ENCODE data around the gene DNAJB8. TPM values are rescaled to one million over a fixed set of nuclear protein-coding genes. Genes with fewer than 3 reads are reported as not detected.

The DNAJB8 gene
- total RNA-seq, 1 experiment from 2014 or later: not detected

GRCh38 chr3:128504533-128504915 lies 37.8 kb upstream of the DNAJB8 start:
- ChIA-PET POLR2A (ENCODE audit: low non-redundant PET) (no interaction called here), CTCF (no interaction called here)
- H3K4me3 ChIP-seq (ENCODE audit: low read depth, low read length, poor library complexity, severe bottlenecking): no peak overlapping the region
- BruUV-seq (replicated peaks): no TSS peak
- H3K4me1 ChIP-seq (ENCODE audit: insufficient read depth, low read length, poor library complexity, severe bottlenecking): no peaks in the 10 kb centered on the region
- H3K9me3 ChIP-seq (ENCODE audit: low read depth, low read length, poor library complexity, severe bottlenecking): no peaks in the 10 kb centered on the region
- H3K27me3 ChIP-seq (replicated peaks; ENCODE audit: insufficient read depth, low read depth, low read length, poor library complexity): no peaks in the 10 kb centered on the region
- intact Hi-C loops (cut with micrococcal nuclease; ENCODE audit: unreplicated experiment): loop anchor here (5.0 kb wide), 1 partner anchor 78 kb away; no protein-coding TSS in a partner anchor
- TF ChIP-seq, protein P1, sequence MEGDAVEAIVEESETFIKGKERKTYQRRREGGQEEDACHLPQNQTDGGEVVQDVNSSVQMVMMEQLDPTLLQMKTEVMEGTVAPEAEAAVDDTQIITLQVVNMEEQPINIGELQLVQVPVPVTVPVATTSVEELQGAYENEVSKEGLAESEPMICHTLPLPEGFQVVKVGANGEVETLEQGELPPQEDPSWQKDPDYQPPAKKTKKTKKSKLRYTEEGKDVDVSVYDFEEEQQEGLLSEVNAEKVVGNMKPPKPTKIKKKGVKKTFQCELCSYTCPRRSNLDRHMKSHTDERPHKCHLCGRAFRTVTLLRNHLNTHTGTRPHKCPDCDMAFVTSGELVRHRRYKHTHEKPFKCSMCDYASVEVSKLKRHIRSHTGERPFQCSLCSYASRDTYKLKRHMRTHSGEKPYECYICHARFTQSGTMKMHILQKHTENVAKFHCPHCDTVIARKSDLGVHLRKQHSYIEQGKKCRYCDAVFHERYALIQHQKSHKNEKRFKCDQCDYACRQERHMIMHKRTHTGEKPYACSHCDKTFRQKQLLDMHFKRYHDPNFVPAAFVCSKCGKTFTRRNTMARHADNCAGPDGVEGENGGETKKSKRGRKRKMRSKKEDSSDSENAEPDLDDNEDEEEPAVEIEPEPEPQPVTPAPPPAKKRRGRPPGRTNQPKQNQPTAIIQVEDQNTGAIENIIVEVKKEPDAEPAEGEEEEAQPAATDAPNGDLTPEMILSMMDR (conservative IDR thresholded peaks at IDR 0.05; ENCODE audit: low read depth, low read length): no peak
- no peak for TF ChIP-seq EZH2 (IDR thresholded peaks at IDR 0.05; ENCODE audit: borderline replicate concordance, low read depth, low read length, poor library complexity, severe bottlenecking)
- no peak for DNase-seq (ENCODE audit: low spot score)
- H3K36me3 ChIP-seq (ENCODE audit: insufficient read depth, low read length, poor library complexity, severe bottlenecking): no peaks in the 10 kb centered on the region
- no peak overlapping the region for H3K27ac ChIP-seq (ENCODE audit: low read depth, low read length, poor library complexity, severe bottlenecking)

GRCh38 chr3:128503751-128504532 lies 37.3 kb upstream of the DNAJB8 start:
- intact Hi-C loops (cut with micrococcal nuclease; ENCODE audit: unreplicated experiment): loop anchor here (5.0 kb wide), 1 partner anchor 78 kb away; no protein-coding TSS in a partner anchor
- H3K27ac ChIP-seq (ENCODE audit: low read depth, low read length, poor library complexity, severe bottlenecking): no peak overlapping the region
- CTCF ChIA-PET: no interaction called here
- H3K36me3 ChIP-seq (ENCODE audit: insufficient read depth, low read length, poor library complexity, severe bottlenecking): no peaks in the 10 kb centered on the region
- POLR2A ChIA-PET (ENCODE audit: low non-redundant PET): no interaction called here
- no peak overlapping the region for H3K4me3 ChIP-seq (ENCODE audit: low read depth, low read length, poor library complexity, severe bottlenecking)
- H3K9me3 ChIP-seq (ENCODE audit: low read depth, low read length, poor library complexity, severe bottlenecking): no peaks in the 10 kb centered on the region
- no TSS peak for BruUV-seq (replicated peaks)
- no peak for TF ChIP-seq EZH2 (IDR thresholded peaks at IDR 0.05; ENCODE audit: borderline replicate concordance, low read depth, low read length, poor library complexity, severe bottlenecking)
- TF ChIP-seq, protein P1 (conservative IDR thresholded peaks at IDR 0.05; ENCODE audit: low read depth, low read length): no peak
- DNase-seq (ENCODE audit: low spot score): no peak
- no peaks in the 10 kb centered on the region for H3K27me3 ChIP-seq (replicated peaks; ENCODE audit: insufficient read depth, low read depth, low read length, poor library complexity)
- no peaks in the 10 kb centered on the region for H3K4me1 ChIP-seq (ENCODE audit: insufficient read depth, low read length, poor library complexity, severe bottlenecking)

DNA sequence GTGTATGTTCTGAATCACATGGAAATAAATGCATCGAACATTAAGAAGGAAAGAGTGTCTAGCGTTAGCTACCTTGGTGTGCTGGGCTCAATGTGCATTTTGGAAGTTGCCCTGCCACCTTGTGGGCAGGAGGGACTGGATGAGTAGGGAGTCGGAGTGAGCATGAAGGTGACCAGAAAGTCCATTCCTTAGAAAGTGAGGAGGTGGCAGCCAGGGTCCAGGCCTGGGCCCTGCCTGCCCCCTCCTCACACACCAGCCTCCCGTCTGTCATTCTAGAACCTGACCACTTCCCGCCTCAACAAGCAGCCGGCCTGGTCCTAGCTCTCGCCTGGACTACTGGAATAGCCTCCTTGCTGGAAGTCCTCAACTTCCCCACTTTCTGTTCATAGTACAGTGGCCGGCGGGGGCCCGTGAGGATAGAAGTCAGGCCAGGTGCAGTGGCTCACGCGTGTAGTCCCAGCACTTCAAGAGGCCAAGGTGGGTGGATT lies 36.5 kb upstream of the DNAJB8 start:
- Histone ChIP-seq H3K4me1 (ENCODE audit: insufficient read depth, low read length, poor library complexity, severe bottlenecking) (no peaks in the 10 kb centered on the region), H3K27me3 (replicated peaks; ENCODE audit: insufficient read depth, low read depth, low read length, poor library complexity) (no peaks in the 10 kb centered on the region), H3K27ac (ENCODE audit: low read depth, low read length, poor library complexity, severe bottlenecking) (no peak overlapping the region), H3K9me3 (ENCODE audit: low read depth, low read length, poor library complexity, severe bottlenecking) (no peaks in the 10 kb centered on the region), H3K4me3 (ENCODE audit: low read depth, low read length, poor library complexity, severe bottlenecking) (no peak overlapping the region), H3K36me3 (ENCODE audit: insufficient read depth, low read length, poor library complexity, severe bottlenecking) (no peaks in the 10 kb centered on the region)
- no TSS peak for BruUV-seq (replicated peaks)
- CTCF ChIA-PET: interaction anchor here (0.6 kb wide), 1 partner anchor 101 kb away, joined by 3 read pairs; no protein-coding TSS in a partner anchor
- intact Hi-C loops (cut with micrococcal nuclease; ENCODE audit: unreplicated experiment): loop anchor here (5.0 kb wide), 1 partner anchor 79 kb away; no protein-coding TSS in a partner anchor
- DNase-seq (ENCODE audit: low spot score): peak; percentile 21
- TF ChIP-seq EZH2 (IDR thresholded peaks at IDR 0.05; ENCODE audit: borderline replicate concordance, low read depth, low read length, poor library complexity, severe bottlenecking): no peak
- TF ChIP-seq, protein P1 (conservative IDR thresholded peaks at IDR 0.05; ENCODE audit: low read depth, low read length): 0 out of 2 replicates have a peak, but pooled peaks have one; percentile 26
- POLR2A ChIA-PET (ENCODE audit: low non-redundant PET): no interaction called here

Measured in A673 (cell line).